SK-N-SH treated with all-trans-retinoic acid at 6 μM for 48 hours (cell line): ENCODE data around the gene OR2T27.

ENCODE experiments used
- ARNTL ChIP-seq: fragments of 450-650 bp; formaldehyde crosslinking; IDR thresholded peaks from 2 replicates; pipeline ENCODE4 v1.5.0; 2020; ENCODE audit warnings: low read depth, mild to moderate bottlenecking, moderate library complexity, borderline replicate concordance
- CREB5 ChIP-seq: fragments of 250-450 bp; sonication (Bioruptor Pico); IDR thresholded peaks from 2 replicates; pipeline ENCODE4 v1.5.1; 2020; ENCODE audit warnings: low read depth, mild to moderate bottlenecking, moderate library complexity
- GLIS3 ChIP-seq: fragments of 250-450 bp; sonication (Bioruptor Pico); IDR thresholded peaks from 2 replicates; pipeline ENCODE4 v1.5.0; 2020; ENCODE audit warnings: mild to moderate bottlenecking, moderate library complexity
- ISL1 ChIP-seq: fragments of 250-450 bp; sonication (Bioruptor Pico); IDR thresholded peaks from 2 replicates; pipeline ENCODE4 v2.1.2; 2022; ENCODE audit warnings: mild to moderate bottlenecking, moderate library complexity
- RARB ChIP-seq: fragments of 250-450 bp; sonication (Bioruptor Pico); IDR thresholded peaks from 2 replicates; pipeline ENCODE4 v1.8.0; 2021; ENCODE audit warnings: mild to moderate bottlenecking, moderate library complexity
- TSHZ2 ChIP-seq: fragments of 250-450 bp; sonication (Bioruptor Pico); IDR thresholded peaks from 2 replicates; pipeline ENCODE4 v1.5.0; 2020; ENCODE audit warnings: mild to moderate bottlenecking, moderate library complexity
- ZNF70 ChIP-seq: fragments of 450-650 bp; formaldehyde crosslinking; IDR thresholded peaks from 2 replicates; pipeline ENCODE4 v1.5.0; 2020; ENCODE audit warnings: mild to moderate bottlenecking, moderate library complexity
- TF ChIP-seq, protein P1 (sequence below): fragments of 250-450 bp; sonication (Bioruptor Pico); IDR thresholded peaks from 2 replicates; pipeline ENCODE4 v1.8.0; 2020; ENCODE audit warnings: mild to moderate bottlenecking, moderate library complexity, borderline replicate concordance

DNA sequence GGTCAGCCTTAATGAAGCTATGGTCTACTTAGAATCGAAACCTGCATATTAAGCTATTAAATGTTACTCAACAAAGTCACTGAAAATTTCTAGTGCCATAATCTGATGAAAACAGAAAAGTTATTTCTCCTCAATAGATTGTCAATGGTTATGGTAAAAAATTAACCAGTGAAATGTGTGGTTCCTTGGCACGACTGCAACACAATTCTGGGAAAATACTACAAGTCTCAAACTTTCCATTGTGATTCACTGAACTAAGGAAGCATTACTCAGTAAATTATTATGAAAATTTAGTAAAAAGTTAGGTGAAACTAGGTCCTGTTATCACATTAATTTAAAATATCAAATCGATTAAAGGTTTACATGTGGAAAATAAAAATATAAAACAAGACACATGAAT is 45.0 kb downstream of the OR2T27 start:
- TF ChIP-seq, protein P1, sequence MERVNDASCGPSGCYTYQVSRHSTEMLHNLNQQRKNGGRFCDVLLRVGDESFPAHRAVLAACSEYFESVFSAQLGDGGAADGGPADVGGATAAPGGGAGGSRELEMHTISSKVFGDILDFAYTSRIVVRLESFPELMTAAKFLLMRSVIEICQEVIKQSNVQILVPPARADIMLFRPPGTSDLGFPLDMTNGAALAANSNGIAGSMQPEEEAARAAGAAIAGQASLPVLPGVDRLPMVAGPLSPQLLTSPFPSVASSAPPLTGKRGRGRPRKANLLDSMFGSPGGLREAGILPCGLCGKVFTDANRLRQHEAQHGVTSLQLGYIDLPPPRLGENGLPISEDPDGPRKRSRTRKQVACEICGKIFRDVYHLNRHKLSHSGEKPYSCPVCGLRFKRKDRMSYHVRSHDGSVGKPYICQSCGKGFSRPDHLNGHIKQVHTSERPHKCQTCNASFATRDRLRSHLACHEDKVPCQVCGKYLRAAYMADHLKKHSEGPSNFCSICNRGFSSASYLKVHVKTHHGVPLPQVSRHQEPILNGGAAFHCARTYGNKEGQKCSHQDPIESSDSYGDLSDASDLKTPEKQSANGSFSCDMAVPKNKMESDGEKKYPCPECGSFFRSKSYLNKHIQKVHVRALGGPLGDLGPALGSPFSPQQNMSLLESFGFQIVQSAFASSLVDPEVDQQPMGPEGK (CRISPR knock-in tag) = no peak
- TF ChIP-seq ISL1 (CRISPR knock-in tag) (no peak), TSHZ2 (CRISPR knock-in tag) (no peak), ZNF70 (no peak), CREB5 (CRISPR knock-in tag) (no peak), GLIS3 (CRISPR knock-in tag) (no peak), ARNTL (CRISPR knock-in tag) (no peak), RARB (CRISPR knock-in tag) (no peak)
